GM12878 (cell line): ENCODE data around the gene HDAC9. TPM values are rescaled to one million over a fixed set of nuclear protein-coding genes. Genes with fewer than 3 reads are reported as not detected.

Experiments
- ATAC-seq: fragments of 200-7000 bp; cut with Tn5 transposase; 3 replicates; pipeline ENCODE4 v1.9.1; 2020; ENCODE audit warnings: mild to moderate bottlenecking, moderate library complexity
- BruUV-seq: library from RNA; stranded (reverse); fragments of 400-500 nt; replicated peaks from 2 replicates; lab custom pipeline; 2021; lab: Mats Ljungman, UMichigan
- CTCF ChIA-PET: fragments of 300-600 bp; sonication (Branson Sonifier 250); formaldehyde crosslinking; extraction: SDS; loops from one replicate; lab custom pipeline; 2021; ENCODE audit warnings: inconsistent platforms; lab: Yijun Ruan, JAX
- POLR2A ChIA-PET: fragments of 350-600 bp; formaldehyde crosslinking; extraction: SDS; loops from one replicate; lab custom pipeline; 2021; ENCODE audit warnings: inconsistent platforms; lab: Charles Lee
- RAD21 ChIA-PET: fragments of 300-600 bp; sonication (Branson Sonifier 250); formaldehyde crosslinking; loops from one replicate; lab custom pipeline; 2023; ENCODE audit warnings: antibody characterized with exemption; ENCODE audit not compliant: unreplicated experiment; lab: Charles Lee
- SMC1A ChIA-PET: fragments of 300-600 bp; sonication (Branson Sonifier 250); formaldehyde crosslinking; loops from one replicate; lab custom pipeline; 2023; ENCODE audit not compliant: unreplicated experiment, uncharacterized antibody; lab: Charles Lee
- DNase-seq: peaks from one replicate; pipeline ENCODE4 v3.0.0-alpha.2; 2011; ENCODE audit warnings: low read depth, low spot score
- FAIRE-seq: peaks from 3 replicates; lab custom pipeline; 2011; peaks lifted over from hg19 to GRCh38; lab: Jason Lieb, UNC
- H2AFZ ChIP-seq: 2 replicates; pipeline ENCODE4 v1.6.0; 2011; ENCODE audit warnings: low read depth, low read length, control low read depth; ENCODE audit not compliant: control insufficient read depth
- H3K27ac ChIP-seq: 2 replicates; pipeline ENCODE4 v1.5.1; 2011; ENCODE audit warnings: control low read depth; ENCODE audit not compliant: control insufficient read depth, insufficient read depth
- H3K27me3 ChIP-seq, 2 experiments: replicated peaks in 1 of 2; 2 replicates each; pipeline versions ENCODE4 v1.6.0 to v1.6.1; 2011; ENCODE audit warnings: low read length in 1 of 2; ENCODE audit not compliant: control insufficient read depth in 2 of 2, insufficient read depth in 2 of 2
- H3K36me3 ChIP-seq, 2 experiments: 2 replicates each; pipeline ENCODE4 v1.5.1; 2011; ENCODE audit warnings: low read length in 1 of 2; ENCODE audit not compliant: control insufficient read depth in 2 of 2, insufficient read depth in 2 of 2
- H3K4me1 ChIP-seq: 2 replicates; pipeline ENCODE4 v1.6.1; 2011; ENCODE audit warnings: mild to moderate bottlenecking, low read length, moderate library complexity, mixed read lengths; ENCODE audit not compliant: control insufficient read depth, insufficient read depth
- H3K4me2 ChIP-seq: 2 replicates; pipeline ENCODE4 v1.6.0; 2011; ENCODE audit warnings: control low read depth; ENCODE audit not compliant: control insufficient read depth, insufficient read depth
- H3K4me3 ChIP-seq: fragments of 200-600 bp; sonication (generic); 2 replicates; pipeline ENCODE4 v1.5.1; 2016
- H3K79me2 ChIP-seq: 2 replicates; pipeline ENCODE4 v1.6.0; 2011; ENCODE audit warnings: low read length; ENCODE audit not compliant: control insufficient read depth, insufficient read depth
- H3K9ac ChIP-seq: 2 replicates; pipeline ENCODE4 v1.8.0; 2011; ENCODE audit warnings: low read length, control low read depth, mixed read lengths; ENCODE audit not compliant: control insufficient read depth, insufficient read depth
- H3K9me3 ChIP-seq: replicated peaks from 3 replicates; pipeline ENCODE4 v1.5.1; 2011; ENCODE audit warnings: mild to moderate bottlenecking, low read length; ENCODE audit not compliant: control insufficient read depth, insufficient read depth
- H4K20me1 ChIP-seq: 2 replicates; pipeline ENCODE4 v1.6.0; 2011; ENCODE audit not compliant: control insufficient read depth, insufficient read depth
- ATF7 ChIP-seq: fragments of 450-650 bp; IDR thresholded peaks from 2 replicates; pipeline ENCODE4 v1.6.1; 2016; ENCODE audit warnings: low read depth, mild to moderate bottlenecking
- CBFB ChIP-seq: IDR thresholded peaks from 2 replicates; pipeline ENCODE4 v1.6.1; 2016; ENCODE audit warnings: antibody characterized with exemption, low read depth
- CBX3 ChIP-seq: fragments of 200-600 bp; sonication (generic); IDR thresholded peaks from 2 replicates; pipeline ENCODE4 v1.6.1; 2016; ENCODE audit warnings: low read depth, borderline replicate concordance
- CHD2 ChIP-seq: IDR thresholded peaks from 2 replicates; pipeline ENCODE4 v1.6.1; 2011; ENCODE audit warnings: low read depth, low read length, improper control_type of control experiment, borderline replicate concordance
- CREB1 ChIP-seq: IDR thresholded peaks from 2 replicates; pipeline ENCODE4 v1.6.1; 2012; ENCODE audit warnings: low read depth, mild to moderate bottlenecking, inconsistent platforms
- FOXM1 ChIP-seq: IDR thresholded peaks from 2 replicates; pipeline ENCODE4 v1.6.1; 2012; ENCODE audit warnings: low read depth, mild to moderate bottlenecking, inconsistent platforms, low read length, moderate library complexity
- HCFC1 ChIP-seq: fragments of 150-350 bp; IDR thresholded peaks from 2 replicates; pipeline ENCODE4 v1.6.1; 2014; ENCODE audit warnings: low read length
- IKZF1 ChIP-seq: fragments of 450-650 bp; conservative IDR thresholded peaks from 2 replicates; pipeline ENCODE4 v1.6.1; 2017; ENCODE audit warnings: antibody characterized with exemption, mild to moderate bottlenecking
- MYB ChIP-seq: fragments of 150-350 bp; IDR thresholded peaks from 2 replicates; pipeline ENCODE4 v1.6.1; 2014; ENCODE audit warnings: mild to moderate bottlenecking, low read depth, low read length, borderline replicate concordance
- RAD51 ChIP-seq: fragments of 450-650 bp; IDR thresholded peaks from 2 replicates; pipeline ENCODE4 v1.6.1; 2016; ENCODE audit warnings: moderate library complexity, mild to moderate bottlenecking, inconsistent platforms
- SMAD1 ChIP-seq: fragments of 450-650 bp; IDR thresholded peaks from 2 replicates; pipeline ENCODE4 v1.6.1; 2018; ENCODE audit warnings: mild to moderate bottlenecking, low read depth; ENCODE audit not compliant: partially characterized antibody
- SP1 ChIP-seq: IDR thresholded peaks from one replicate; pipeline ENCODE4 v1.6.1; 2011; ENCODE audit warnings: low read depth, low read length
- SUZ12 ChIP-seq: fragments of 200-600 bp; sonication (generic); IDR thresholded peaks from one replicate; pipeline ENCODE4 v1.6.1; 2018; ENCODE audit warnings: antibody characterized with exemption, mild to moderate bottlenecking; ENCODE audit not compliant: unreplicated experiment
- YY1 ChIP-seq: IDR thresholded peaks from 2 replicates; pipeline ENCODE4 v1.6.1; 2011; ENCODE audit warnings: low read depth, mild to moderate bottlenecking, low read length
- ZNF24 ChIP-seq: fragments of 450-650 bp; IDR thresholded peaks from 2 replicates; pipeline ENCODE4 v1.6.1; 2017; ENCODE audit warnings: antibody characterized with exemption, mild to moderate bottlenecking
- WGBS: methylation state at CpG from one replicate; pipeline ENCODE4 v1.1.6; 2016; ENCODE audit warnings: low lambda C conversion rate; ENCODE audit not compliant: insufficient replicate concordance, insufficient coverage; ENCODE audit errors: missing lambda C conversion rate; 5-methylcytosine and 5-hydroxymethylcytosine counted together
- in situ Hi-C: fragments of 300-500 bp; cut with MboI; formaldehyde crosslinking; loops from 9 replicates; pipeline ENCODE4 v1.14.3; 2018; ENCODE audit warnings: mixed read lengths
- intact Hi-C: fragments of 100-400 bp; cut with micrococcal nuclease; formaldehyde crosslinking; loops from one replicate; pipeline ENCODE4 v1.14.2; 2022; ENCODE audit not compliant: unreplicated experiment
- polyA plus RNA-seq, 11 experiments: library from polyadenylated mRNA; depleted of rRNA in 4 of 11; unstranded in 6 of 11; stranded (reverse) in 5 of 11; fragments of >200 nt; fragmentation: Nextera tagmentation in 4 of 11; fragmentation: Illumina TruSeq in 1 of 11; extraction: Ambion mirVana in 4 of 11; extraction: Trizol in 1 of 11; gene quantifications; 1 replicate in 1 of 11; 2 replicates in 10 of 11; pipeline versions ENCODE4 v1.2.1 to v1.2.3, GENCODE V29; 2011 to 2016; ENCODE audit warnings: inconsistent platforms in 2 of 11, missing spikeins in 2 of 11, low read depth in 1 of 11
- total RNA-seq, 4 experiments: library from RNA; depleted of rRNA in 3 of 4; stranded (reverse); fragments of >200 nt in 3 of 4; fragmentation: Illumina TruSeq in 1 of 4; extraction: Trizol in 1 of 4; gene quantifications; 2 replicates each; pipeline versions ENCODE4 v1.2.1 to v1.2.3, GENCODE V29; 2013 to 2021
- TF ChIP-seq, protein P1 (sequence below): fragments of 450-650 bp; IDR thresholded peaks from 2 replicates; pipeline ENCODE4 v1.6.1; 2018; ENCODE audit warnings: borderline replicate concordance, mild to moderate bottlenecking; ENCODE audit not compliant: partially characterized antibody
- TF ChIP-seq, protein P2 (sequence below): fragments of 450-650 bp; formaldehyde crosslinking; IDR thresholded peaks from 2 replicates; pipeline ENCODE4 v1.4.0; 2020; ENCODE audit warnings: mild to moderate bottlenecking, moderate library complexity

Gene HDAC9
- total and polyA plus RNA-seq, 10 of the 15 experiments (the other 5 are each of a cell fraction or from before 2014, with no cell fraction given): 0.73 to 12.8 (median 0.92) TPM

DNA sequence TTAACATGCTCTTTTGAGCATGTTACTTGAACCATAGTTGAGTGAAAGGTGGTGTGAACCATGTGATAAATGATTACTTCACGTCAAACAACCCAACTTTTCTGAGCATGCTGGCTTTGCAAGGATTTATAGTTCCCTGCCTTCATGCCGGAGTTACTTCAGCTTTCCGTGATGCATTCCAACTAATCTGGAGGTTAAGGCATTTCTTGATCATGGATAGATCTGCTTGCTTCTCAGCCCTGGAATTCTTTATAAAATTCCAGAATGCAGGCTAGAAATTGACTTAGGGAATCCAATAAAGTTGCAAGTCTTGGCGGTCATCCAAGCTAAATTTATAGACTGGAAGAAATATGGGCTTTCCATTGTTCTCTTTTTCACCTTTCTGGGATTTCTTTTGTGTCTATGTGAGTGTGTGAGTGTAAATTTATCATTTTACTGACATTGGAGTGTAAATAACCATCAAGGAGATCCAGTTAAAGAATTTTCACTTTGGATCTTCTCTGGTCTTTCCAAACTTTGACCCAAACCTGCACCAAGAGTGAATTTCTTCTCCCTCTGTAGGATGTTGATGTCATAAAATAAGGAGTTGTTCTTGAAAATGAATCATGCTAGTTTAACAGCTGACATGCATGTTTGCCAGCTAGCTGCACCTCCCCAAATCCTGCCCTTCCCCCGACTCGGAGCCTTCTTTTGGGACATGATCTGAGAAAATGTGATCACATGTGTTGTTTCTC lies 332.9 kb downstream of the HDAC9 start:
- Histone ChIP-seq H3K27ac (no peak overlapping the region), H4K20me1 (no peaks in the 10 kb centered on the region), H3K9me3 (no peaks in the 10 kb centered on the region), H3K36me3 (no peaks in the 10 kb centered on the region), H3K4me2 (no peak overlapping the region), H3K4me3 (no peak overlapping the region), H3K27me3 (no peaks in the 10 kb centered on the region), H3K79me2 (no peaks in the 10 kb centered on the region), H3K9ac (no peak overlapping the region), H2AFZ (no peak overlapping the region), H3K4me1 (no peaks in the 10 kb centered on the region)
- no TSS peak for BruUV-seq
- no peak for TF ChIP-seq CBFB
- TF ChIP-seq SP1: no peak
- TF ChIP-seq, protein P1, sequence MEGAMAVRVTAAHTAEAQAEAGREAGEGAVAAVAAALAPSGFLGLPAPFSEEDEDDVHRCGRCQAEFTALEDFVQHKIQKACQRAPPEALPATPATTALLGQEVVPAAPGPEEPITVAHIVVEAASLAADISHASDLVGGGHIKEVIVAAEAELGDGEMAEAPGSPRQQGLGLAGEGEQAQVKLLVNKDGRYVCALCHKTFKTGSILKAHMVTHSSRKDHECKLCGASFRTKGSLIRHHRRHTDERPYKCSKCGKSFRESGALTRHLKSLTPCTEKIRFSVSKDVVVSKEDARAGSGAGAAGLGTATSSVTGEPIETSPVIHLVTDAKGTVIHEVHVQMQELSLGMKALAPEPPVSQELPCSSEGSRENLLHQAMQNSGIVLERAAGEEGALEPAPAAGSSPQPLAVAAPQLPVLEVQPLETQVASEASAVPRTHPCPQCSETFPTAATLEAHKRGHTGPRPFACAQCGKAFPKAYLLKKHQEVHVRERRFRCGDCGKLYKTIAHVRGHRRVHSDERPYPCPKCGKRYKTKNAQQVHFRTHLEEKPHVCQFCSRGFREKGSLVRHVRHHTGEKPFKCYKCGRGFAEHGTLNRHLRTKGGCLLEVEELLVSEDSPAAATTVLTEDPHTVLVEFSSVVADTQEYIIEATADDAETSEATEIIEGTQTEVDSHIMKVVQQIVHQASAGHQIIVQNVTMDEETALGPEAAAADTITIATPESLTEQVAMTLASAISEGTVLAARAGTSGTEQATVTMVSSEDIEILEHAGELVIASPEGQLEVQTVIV: no peak
- no peak for TF ChIP-seq SUZ12
- no peak for TF ChIP-seq CHD2
- TF ChIP-seq FOXM1: no peak
- TF ChIP-seq HCFC1: no peak
- no peak for TF ChIP-seq RAD51
- TF ChIP-seq ZNF24: no peak
- no peak for TF ChIP-seq ATF7
- TF ChIP-seq MYB: no peak
- no peak for TF ChIP-seq CBX3
- no peak for TF ChIP-seq YY1
- TF ChIP-seq SMAD1: no peak
- TF ChIP-seq, protein P2, sequence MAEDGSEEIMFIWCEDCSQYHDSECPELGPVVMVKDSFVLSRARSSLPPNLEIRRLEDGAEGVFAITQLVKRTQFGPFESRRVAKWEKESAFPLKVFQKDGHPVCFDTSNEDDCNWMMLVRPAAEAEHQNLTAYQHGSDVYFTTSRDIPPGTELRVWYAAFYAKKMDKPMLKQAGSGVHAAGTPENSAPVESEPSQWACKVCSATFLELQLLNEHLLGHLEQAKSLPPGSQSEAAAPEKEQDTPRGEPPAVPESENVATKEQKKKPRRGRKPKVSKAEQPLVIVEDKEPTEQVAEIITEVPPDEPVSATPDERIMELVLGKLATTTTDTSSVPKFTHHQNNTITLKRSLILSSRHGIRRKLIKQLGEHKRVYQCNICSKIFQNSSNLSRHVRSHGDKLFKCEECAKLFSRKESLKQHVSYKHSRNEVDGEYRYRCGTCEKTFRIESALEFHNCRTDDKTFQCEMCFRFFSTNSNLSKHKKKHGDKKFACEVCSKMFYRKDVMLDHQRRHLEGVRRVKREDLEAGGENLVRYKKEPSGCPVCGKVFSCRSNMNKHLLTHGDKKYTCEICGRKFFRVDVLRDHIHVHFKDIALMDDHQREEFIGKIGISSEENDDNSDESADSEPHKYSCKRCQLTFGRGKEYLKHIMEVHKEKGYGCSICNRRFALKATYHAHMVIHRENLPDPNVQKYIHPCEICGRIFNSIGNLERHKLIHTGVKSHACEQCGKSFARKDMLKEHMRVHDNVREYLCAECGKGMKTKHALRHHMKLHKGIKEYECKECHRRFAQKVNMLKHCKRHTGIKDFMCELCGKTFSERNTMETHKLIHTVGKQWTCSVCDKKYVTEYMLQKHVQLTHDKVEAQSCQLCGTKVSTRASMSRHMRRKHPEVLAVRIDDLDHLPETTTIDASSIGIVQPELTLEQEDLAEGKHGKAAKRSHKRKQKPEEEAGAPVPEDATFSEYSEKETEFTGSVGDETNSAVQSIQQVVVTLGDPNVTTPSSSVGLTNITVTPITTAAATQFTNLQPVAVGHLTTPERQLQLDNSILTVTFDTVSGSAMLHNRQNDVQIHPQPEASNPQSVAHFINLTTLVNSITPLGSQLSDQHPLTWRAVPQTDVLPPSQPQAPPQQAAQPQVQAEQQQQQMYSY (CRISPR knock-in tag): no peak
- no peak for TF ChIP-seq CREB1
- TF ChIP-seq IKZF1: no peak
- SMC1A ChIA-PET: no interaction called here
- intact Hi-C loops: no loop called here
- RAD21 ChIA-PET: no interaction called here
- WGBS: 28% methylated on average over 6 of the region's 6 CpGs
- CTCF ChIA-PET: no interaction called here
- DNase-seq: no peak
- no peak for ATAC-seq
- POLR2A ChIA-PET: no interaction called here
- in situ Hi-C loops: no loop called here
- FAIRE-seq: no peak
